Panc1 (cell line): ENCODE results near the gene WRAP73. TPM values are rescaled to one million over a fixed set of nuclear protein-coding genes. Genes with fewer than 3 reads are reported as not detected.

ENCODE experiments used
- ATAC-seq: fragments of 200-7000 bp; cut with Tn5 transposase; 2 replicates; pipeline ENCODE4 v1.9.1; 2020; ENCODE audit warnings: mild to moderate bottlenecking, moderate library complexity
- BruUV-seq: library from RNA; stranded (reverse); fragments of 400-500 nt; replicated peaks from 2 replicates; lab custom pipeline; 2021; lab: Mats Ljungman, UMichigan
- CTCF ChIA-PET: fragments of 300-600 bp; sonication (Branson Sonifier 250); formaldehyde crosslinking; loops from one replicate; lab custom pipeline; 2022; ENCODE audit warnings: antibody characterized with exemption; lab: Charles Lee
- POLR2A ChIA-PET: fragments of 300-600 bp; sonication (Branson Sonifier 250); formaldehyde crosslinking; loops from one replicate; lab custom pipeline; 2022; ENCODE audit warnings: antibody characterized with exemption; lab: Charles Lee
- DNase-seq: peaks from one replicate; pipeline ENCODE4 v3.0.0-alpha.2; 2010; ENCODE audit warnings: low read depth, low spot score
- H3K27ac ChIP-seq: 2 replicates; pipeline ENCODE4 v1.5.1; 2011; ENCODE audit warnings: mild to moderate bottlenecking, low read length, inconsistent platforms
- H3K27me3 ChIP-seq: fragments of 200-500 bp; sonication (Bioruptor generic); 2 replicates; pipeline ENCODE4 v1.6.0; 2014; ENCODE audit warnings: low read length, inconsistent platforms; ENCODE audit not compliant: control insufficient read depth, insufficient read depth
- H3K36me3 ChIP-seq: fragments of 200-500 bp; sonication (Bioruptor generic); 2 replicates; pipeline ENCODE4 v1.5.1; 2014; ENCODE audit warnings: inconsistent platforms, mild to moderate bottlenecking, low read length, moderate library complexity; ENCODE audit not compliant: control insufficient read depth, insufficient read depth
- H3K4me1 ChIP-seq: 2 replicates; pipeline ENCODE4 v1.5.1; 2011; ENCODE audit warnings: inconsistent platforms, mild to moderate bottlenecking, low read length, moderate library complexity; ENCODE audit not compliant: control insufficient read depth, insufficient read depth
- H3K4me3 ChIP-seq, 2 experiments: 2 replicates each; pipeline ENCODE4 v1.5.1; 2011 to 2012; ENCODE audit warnings: low read depth in 2 of 2, low read length in 2 of 2, mild to moderate bottlenecking in 2 of 2, inconsistent platforms in 1 of 2, moderate library complexity in 1 of 2
- H3K9me3 ChIP-seq: fragments of 200-500 bp; sonication (Bioruptor generic); 2 replicates; pipeline ENCODE4 v1.5.1; 2014; ENCODE audit warnings: low read depth, mild to moderate bottlenecking, inconsistent platforms, low read length, moderate library complexity; ENCODE audit not compliant: control insufficient read depth, insufficient read depth
- POLR2AphosphoS5 ChIP-seq: IDR thresholded peaks from 2 replicates; pipeline ENCODE4 v1.6.1; 2012; ENCODE audit warnings: mild to moderate bottlenecking, low read depth, low read length, moderate library complexity
- SIN3A ChIP-seq: IDR thresholded peaks from 2 replicates; pipeline ENCODE4 v1.6.1; 2012; ENCODE audit warnings: low read depth, mild to moderate bottlenecking, low read length, moderate library complexity, borderline replicate concordance; ENCODE audit not compliant: insufficient read depth
- TCF7L2 ChIP-seq: IDR thresholded peaks from 2 replicates; pipeline ENCODE4 v1.6.1; 2011; ENCODE audit warnings: mild to moderate bottlenecking, low read depth, low read length, inconsistent platforms
- in situ Hi-C: cut with HindIII; loops from 2 replicates; pipeline ENCODE4 v1.10.0; 2016; ENCODE audit warnings: low sequenced_read_pairs, low pct_unique_long_range_greater_than_20kb
- intact Hi-C: fragments of 100-400 bp; cut with micrococcal nuclease; formaldehyde crosslinking; loops from one replicate; pipeline ENCODE4 v1.10.0; 2022; ENCODE audit not compliant: unreplicated experiment
- total RNA-seq: library from RNA; stranded (reverse); gene quantifications from one replicate; pipeline ENCODE4 v1.2.1, GENCODE V29; 2021; ENCODE audit not compliant: unreplicated experiment
- TF ChIP-seq, protein P1 (sequence below), 2 experiments: IDR thresholded peaks; 2 replicates each; pipeline ENCODE4 v1.6.1; 2011 to 2012; ENCODE audit warnings: low read depth in 2 of 2, control low read depth in 1 of 2, low read length in 1 of 2, mild to moderate bottlenecking in 1 of 2, moderate library complexity in 1 of 2; ENCODE audit not compliant: insufficient read depth in 1 of 2
- TF ChIP-seq, protein P2 (sequence below): fragments of 450-650 bp; IDR thresholded peaks from 2 replicates; pipeline ENCODE4 v1.5.1; 2017; ENCODE audit warnings: mild to moderate bottlenecking

Gene WRAP73
- total RNA-seq, 1 experiment from 2014 or later = 27.1 TPM

DNA sequence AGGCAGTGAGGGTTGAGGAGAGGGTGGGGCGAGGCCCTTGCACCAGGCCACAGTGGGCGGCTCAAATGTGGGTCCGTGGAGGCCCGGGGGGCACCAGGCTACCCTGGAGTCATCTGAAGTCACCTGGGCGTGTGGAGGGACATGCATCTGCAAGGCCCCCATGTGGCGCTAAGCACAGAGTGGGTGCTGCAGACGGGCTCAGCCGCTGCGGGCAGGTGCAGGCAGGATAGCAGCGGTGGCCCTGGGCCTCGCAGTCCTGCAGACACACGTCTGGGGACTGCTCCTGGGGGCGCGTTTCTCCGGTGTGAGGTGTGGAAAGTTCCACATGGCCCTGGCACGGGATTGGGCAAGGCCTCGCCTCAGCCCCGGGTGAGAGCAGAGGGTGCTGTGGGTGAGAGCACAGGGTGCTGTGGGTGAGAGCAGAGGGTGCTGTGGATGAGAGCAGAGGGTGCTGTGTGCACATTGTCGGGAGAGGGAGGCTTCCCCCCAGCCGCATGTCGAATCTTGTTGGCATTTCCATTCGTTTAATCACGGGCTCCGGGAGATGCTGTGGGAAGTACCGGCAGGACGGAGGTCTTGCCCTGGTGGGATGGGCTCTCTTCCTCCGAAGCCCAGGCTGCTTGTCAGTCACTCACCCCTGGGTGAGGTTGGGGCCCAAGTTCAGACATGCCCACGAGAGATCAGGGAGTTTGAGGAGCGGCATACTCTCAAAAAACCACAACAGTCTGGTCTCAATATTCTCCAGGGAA, 48.9 kb upstream of the WRAP73 start:
- in situ Hi-C loops = no loop called here

GRCh38 chr1:3697810-3698209, 47.9 kb upstream of the WRAP73 start:
- TF ChIP-seq, protein P1, sequence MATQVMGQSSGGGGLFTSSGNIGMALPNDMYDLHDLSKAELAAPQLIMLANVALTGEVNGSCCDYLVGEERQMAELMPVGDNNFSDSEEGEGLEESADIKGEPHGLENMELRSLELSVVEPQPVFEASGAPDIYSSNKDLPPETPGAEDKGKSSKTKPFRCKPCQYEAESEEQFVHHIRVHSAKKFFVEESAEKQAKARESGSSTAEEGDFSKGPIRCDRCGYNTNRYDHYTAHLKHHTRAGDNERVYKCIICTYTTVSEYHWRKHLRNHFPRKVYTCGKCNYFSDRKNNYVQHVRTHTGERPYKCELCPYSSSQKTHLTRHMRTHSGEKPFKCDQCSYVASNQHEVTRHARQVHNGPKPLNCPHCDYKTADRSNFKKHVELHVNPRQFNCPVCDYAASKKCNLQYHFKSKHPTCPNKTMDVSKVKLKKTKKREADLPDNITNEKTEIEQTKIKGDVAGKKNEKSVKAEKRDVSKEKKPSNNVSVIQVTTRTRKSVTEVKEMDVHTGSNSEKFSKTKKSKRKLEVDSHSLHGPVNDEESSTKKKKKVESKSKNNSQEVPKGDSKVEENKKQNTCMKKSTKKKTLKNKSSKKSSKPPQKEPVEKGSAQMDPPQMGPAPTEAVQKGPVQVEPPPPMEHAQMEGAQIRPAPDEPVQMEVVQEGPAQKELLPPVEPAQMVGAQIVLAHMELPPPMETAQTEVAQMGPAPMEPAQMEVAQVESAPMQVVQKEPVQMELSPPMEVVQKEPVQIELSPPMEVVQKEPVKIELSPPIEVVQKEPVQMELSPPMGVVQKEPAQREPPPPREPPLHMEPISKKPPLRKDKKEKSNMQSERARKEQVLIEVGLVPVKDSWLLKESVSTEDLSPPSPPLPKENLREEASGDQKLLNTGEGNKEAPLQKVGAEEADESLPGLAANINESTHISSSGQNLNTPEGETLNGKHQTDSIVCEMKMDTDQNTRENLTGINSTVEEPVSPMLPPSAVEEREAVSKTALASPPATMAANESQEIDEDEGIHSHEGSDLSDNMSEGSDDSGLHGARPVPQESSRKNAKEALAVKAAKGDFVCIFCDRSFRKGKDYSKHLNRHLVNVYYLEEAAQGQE (IDR thresholded peaks at IDR 0.05; ENCODE audit: insufficient read depth in 1 of 2, low read depth in 2 of 2, low read length in 1 of 2) = no peak
- TF ChIP-seq, protein P2, sequence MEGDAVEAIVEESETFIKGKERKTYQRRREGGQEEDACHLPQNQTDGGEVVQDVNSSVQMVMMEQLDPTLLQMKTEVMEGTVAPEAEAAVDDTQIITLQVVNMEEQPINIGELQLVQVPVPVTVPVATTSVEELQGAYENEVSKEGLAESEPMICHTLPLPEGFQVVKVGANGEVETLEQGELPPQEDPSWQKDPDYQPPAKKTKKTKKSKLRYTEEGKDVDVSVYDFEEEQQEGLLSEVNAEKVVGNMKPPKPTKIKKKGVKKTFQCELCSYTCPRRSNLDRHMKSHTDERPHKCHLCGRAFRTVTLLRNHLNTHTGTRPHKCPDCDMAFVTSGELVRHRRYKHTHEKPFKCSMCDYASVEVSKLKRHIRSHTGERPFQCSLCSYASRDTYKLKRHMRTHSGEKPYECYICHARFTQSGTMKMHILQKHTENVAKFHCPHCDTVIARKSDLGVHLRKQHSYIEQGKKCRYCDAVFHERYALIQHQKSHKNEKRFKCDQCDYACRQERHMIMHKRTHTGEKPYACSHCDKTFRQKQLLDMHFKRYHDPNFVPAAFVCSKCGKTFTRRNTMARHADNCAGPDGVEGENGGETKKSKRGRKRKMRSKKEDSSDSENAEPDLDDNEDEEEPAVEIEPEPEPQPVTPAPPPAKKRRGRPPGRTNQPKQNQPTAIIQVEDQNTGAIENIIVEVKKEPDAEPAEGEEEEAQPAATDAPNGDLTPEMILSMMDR = no peak
- no peak for TF ChIP-seq SIN3A
- TF ChIP-seq POLR2AphosphoS5 = no peak
- TF ChIP-seq TCF7L2 = no peak
- in situ Hi-C loops = no loop called here
- Histone ChIP-seq H3K27me3 (no peaks in the 10 kb centered on the region), H3K27ac (no peak overlapping the region), H3K36me3 (no peaks in the 10 kb centered on the region), H3K4me1 (peaks cover 7% of the 10 kb centered on the region; the same call in 1 of the 2 replicates), H3K9me3 (no peaks in the 10 kb centered on the region), H3K4me3 (no peak overlapping the region)
- ATAC-seq (no peak), DNase-seq (no peak)
- intact Hi-C loops = no loop called here
- no TSS peak for BruUV-seq
- POLR2A ChIA-PET = no interaction called here
- CTCF ChIA-PET = no interaction called here

More for the DNA sequence above, 48.9 kb upstream of the WRAP73 start:
- CTCF ChIA-PET = no interaction called here
- TF ChIP-seq, protein P1 (IDR thresholded peaks at IDR 0.05; ENCODE audit: insufficient read depth in 1 of 2, low read depth in 2 of 2, low read length in 1 of 2) = no peak
- TF ChIP-seq TCF7L2 = no peak
- Histone ChIP-seq H3K27me3 (no peaks in the 10 kb centered on the region), H3K4me3 (no peak overlapping the region), H3K36me3 (no peaks in the 10 kb centered on the region), H3K27ac (no peak overlapping the region), H3K9me3 (no peaks in the 10 kb centered on the region), H3K4me1 (peaks cover 15% of the 10 kb centered on the region)
- intact Hi-C loops = no loop called here
- DNase-seq (no peak), ATAC-seq (no peak)
- BruUV-seq = no TSS peak
- POLR2A ChIA-PET = no interaction called here
